ENCODE measurements around the gene CHRD.

- TF ChIP-seq, protein P1, sequence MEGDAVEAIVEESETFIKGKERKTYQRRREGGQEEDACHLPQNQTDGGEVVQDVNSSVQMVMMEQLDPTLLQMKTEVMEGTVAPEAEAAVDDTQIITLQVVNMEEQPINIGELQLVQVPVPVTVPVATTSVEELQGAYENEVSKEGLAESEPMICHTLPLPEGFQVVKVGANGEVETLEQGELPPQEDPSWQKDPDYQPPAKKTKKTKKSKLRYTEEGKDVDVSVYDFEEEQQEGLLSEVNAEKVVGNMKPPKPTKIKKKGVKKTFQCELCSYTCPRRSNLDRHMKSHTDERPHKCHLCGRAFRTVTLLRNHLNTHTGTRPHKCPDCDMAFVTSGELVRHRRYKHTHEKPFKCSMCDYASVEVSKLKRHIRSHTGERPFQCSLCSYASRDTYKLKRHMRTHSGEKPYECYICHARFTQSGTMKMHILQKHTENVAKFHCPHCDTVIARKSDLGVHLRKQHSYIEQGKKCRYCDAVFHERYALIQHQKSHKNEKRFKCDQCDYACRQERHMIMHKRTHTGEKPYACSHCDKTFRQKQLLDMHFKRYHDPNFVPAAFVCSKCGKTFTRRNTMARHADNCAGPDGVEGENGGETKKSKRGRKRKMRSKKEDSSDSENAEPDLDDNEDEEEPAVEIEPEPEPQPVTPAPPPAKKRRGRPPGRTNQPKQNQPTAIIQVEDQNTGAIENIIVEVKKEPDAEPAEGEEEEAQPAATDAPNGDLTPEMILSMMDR (IDR thresholded peaks at IDR 0.05): no peak
- no peak for TF ChIP-seq TAF1 (IDR thresholded peaks at IDR 0.05; ENCODE audit: borderline replicate concordance, low read depth, low read length)
- peak; percentile 69; the same call in 1 of the 2 replicates for TF ChIP-seq TEAD4 (IDR thresholded peaks at IDR 0.05; ENCODE audit: borderline replicate concordance, insufficient read depth)
- no peak for TF ChIP-seq SMC3 (IDR thresholded peaks at IDR 0.05; ENCODE audit: low read depth, low read length)
- TF ChIP-seq, protein P2, sequence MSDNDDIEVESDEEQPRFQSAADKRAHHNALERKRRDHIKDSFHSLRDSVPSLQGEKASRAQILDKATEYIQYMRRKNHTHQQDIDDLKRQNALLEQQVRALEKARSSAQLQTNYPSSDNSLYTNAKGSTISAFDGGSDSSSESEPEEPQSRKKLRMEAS (IDR thresholded peaks at IDR 0.05; ENCODE audit: low read depth): peak; percentile 74
- TF ChIP-seq RAD21 (IDR thresholded peaks at IDR 0.05; ENCODE audit: low read length): no peak
- TF ChIP-seq FOXM1 (IDR thresholded peaks at IDR 0.05; ENCODE audit: low read depth): no peak
- no peak for TF ChIP-seq RFX5 (IDR thresholded peaks at IDR 0.05; ENCODE audit: low read length)
- no peak for TF ChIP-seq EZH2phosphoT487 (IDR thresholded peaks at IDR 0.05; ENCODE audit: borderline replicate concordance, low read depth)
- 0 out of 2 replicates have a peak, but pooled peaks have one; percentile 59 for TF ChIP-seq SIN3A (IDR thresholded peaks at IDR 0.05; ENCODE audit: borderline replicate concordance, low read depth, low read length)
- TF ChIP-seq FOXJ3 (CRISPR knock-in tag; IDR thresholded peaks at IDR 0.05): no peak
These were observed 47.3 kb upstream of the CHRD start for GRCh38 chr3:184332370-184333090.
